Suppressor macrophage treated with lipopolysaccharide for 1 hour (primary cell): ENCODE data around the gene PRKAG2.
A peak's percentile ranks its signal among the peaks of the same experiment; 100 is the strongest.

ENCODE experiments used
- DNase-seq, 3 donors: peaks; one replicate each; pipeline ENCODE4 v3.0.0-alpha.2; 2020 to 2022

Gene PRKAG2

DNA sequence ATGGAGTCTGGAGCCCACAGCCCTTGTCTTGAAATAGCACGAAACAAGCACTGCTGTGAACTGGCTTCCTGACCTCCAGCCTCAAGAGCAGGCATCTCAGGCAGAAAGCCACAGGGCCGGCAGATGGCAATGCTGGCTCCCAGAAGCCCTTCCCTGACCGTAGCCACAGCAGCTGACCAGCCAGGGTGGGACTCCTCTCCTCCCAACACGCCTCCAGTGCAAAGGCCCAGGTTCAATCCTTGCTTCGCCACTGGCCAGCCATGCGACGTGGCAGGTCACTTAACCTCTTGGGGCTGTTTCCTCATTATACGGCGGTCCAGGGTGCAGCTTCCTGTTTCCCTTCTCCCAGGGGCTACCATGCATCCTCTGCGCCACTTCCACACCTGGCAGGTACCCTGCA lies 12.8 kb downstream of the PRKAG2 start:
- DNase-seq, result no peak

GRCh38 chr7:151863386-151864079 lies 13.4 kb downstream of the PRKAG2 start:
- peak in 1 of 3 donors; percentile 25 for DNase-seq

- DNase-seq, result no peak
Observed at GRCh38 chr7:151862606-151863381, 14.1 kb downstream of the PRKAG2 start.

GRCh38 chr7:151861881-151862280 lies 15.0 kb downstream of the PRKAG2 start:
- DNase-seq, result no peak

DNA sequence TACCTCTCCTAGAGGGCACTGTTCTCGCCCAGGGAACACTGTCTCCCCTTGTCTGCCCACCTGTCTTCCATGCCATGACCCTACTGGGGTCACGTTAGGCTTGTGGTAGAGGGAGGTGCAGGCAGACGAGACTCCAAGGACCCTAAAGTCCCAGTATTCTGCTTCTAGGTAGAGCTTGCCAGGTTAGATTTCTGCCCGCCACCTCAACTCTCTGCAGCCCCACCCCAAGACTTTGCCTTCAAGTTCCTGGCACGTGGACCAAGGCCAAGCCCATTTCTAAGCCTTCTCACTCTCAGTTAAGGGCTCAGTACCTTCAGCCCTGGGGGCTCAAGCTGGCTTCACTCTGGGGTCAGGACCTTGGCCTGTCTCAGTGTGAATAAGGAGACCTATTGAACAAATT lies 16.1 kb downstream of the PRKAG2 start:
- no peak for DNase-seq

- no peak for DNase-seq
Observed at GRCh38 chr7:151859948-151860685, 16.8 kb downstream of the PRKAG2 start.

DNA sequence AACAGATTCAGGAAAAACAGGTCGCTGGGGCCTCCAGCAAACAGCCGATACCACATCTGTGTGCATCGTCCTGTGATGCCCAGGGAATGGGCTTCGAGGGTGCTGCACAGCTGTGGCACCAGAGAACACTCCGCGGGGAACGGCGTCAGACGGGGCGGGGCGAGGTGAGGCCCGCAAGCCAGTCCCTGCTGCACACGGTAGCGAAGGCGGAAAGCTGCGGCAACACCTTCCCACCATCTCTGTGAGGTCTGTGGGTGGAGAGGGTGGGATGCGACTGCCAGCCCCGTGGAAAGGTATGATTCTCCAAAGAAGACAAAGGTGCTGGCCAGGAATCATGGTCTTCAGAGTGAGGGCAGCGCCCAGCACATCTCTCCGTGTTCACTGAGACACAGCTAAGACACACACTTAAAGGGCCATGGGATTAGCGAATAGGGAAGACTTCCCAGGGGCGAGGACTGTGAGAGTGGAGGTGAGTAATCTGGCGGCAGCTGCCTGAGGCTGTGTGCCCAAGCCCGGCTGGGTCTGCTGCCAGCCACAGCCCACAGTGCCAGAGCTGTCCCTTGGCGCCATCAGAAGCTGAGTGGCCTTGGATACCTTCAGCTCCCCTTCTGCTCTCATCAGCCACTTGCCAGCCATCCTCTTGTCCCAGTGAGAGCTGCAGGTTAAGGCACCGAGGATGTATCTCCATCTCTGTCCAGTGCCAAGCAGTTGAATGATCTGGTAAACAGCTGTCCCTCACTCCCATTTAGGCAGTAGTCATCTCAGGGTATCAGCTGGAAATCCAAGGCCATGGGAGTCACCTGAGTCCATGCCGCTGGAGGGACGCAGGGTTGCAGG lies 17.6 kb downstream of the PRKAG2 start:
- no peak for DNase-seq

DNA sequence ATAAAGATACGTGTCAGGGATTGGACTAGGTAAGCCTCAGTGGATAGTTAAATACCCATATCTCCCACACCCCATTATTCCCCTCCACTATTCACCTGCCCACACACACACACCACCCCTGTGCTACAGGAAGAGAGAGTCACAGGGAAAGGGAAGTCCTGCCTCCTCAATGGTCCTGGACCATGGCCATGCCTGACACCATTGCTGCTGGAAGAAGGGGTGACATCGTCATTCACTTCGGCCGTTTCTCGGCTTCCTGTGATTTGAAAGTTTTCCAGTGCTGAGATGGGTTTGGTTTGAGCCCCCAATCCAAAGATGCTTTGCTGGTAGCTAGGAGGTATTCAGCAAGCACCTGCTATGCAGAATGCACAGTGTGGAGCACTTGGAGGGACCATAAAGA lies 18.5 kb downstream of the PRKAG2 start:
- DNase-seq, result peak in 1 of 3 donors; percentile 14

GRCh38 chr7:151857866-151858450 lies 19.0 kb downstream of the PRKAG2 start:
- DNase-seq, result no peak

DNA sequence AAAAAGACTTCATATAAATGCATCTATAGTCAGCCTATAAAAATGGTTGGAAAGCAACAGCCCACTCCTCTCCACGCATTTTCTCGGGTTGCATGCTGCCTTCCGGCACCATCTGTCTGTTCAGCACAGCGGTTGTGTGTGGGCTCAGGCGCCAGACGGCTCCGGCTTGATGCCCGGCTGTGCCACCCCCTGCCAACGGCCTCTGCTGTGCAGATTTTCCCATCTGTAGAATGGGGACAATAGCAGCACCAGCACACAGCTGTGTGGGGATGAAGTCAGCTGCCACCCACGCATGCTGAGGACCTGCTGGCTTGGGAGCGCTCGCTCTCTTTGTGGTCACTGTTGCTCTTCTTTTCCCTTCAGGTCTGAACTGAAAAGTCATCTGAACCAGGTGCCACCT lies 19.5 kb downstream of the PRKAG2 start:
- DNase-seq, result peak in 1 of 3 donors; percentile 28

DNA sequence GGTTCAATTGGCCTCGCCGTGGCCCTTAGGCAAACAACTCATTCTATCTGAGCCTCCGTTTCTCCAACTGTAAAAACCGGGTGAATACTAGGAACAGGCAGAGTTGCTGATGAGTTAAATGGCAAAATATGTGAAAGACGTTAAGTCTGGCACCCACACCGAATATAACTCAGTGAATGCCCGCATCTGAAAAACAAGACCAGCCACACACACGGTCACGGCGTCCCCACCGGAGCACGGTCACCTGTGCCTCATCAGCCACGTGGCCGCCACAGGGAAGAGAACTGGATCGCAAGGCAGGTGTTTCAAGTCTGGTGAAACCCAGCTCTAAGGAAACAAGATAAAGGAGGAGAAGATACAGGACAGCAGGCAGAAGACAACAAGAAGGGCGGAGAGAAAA lies 20.4 kb downstream of the PRKAG2 start:
- DNase-seq, result no peak

DNA sequence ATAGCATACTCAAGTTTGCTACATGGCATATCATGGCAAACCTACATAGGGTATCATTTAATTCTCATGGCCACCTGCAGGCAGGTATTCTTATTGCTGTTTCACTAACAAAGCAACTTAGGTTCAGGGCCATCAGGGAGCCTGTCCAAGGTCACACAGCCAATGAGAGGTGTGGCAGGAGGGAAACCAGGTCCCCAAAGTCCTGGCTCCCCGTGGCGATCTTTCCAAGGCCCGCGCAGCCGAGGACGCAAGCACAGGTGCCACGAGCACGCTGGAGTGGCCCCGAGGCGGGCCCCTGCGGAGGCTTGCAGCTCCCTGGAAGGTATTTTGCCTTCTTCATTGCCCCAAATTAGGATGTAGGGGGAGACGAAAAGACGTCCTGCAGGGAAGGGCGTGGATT lies 20.8 kb downstream of the PRKAG2 start:
- DNase-seq, result no peak

DNA sequence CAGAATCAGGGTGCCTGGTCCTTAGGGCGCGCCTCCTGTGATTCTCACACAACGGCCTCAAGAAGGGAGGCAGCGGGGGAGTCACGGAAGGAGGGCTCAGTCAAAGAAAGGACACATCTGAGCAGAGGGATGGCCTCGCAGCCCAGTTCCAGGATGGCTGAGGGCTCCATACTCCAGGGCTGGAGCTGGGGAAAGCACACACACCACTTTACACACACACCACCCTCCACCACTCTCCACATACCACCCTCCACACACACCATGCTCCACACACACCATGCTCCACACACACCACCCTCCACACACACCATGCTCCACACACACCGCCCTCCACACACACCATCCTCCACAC lies 22.2 kb downstream of the PRKAG2 start:
- DNase-seq, result no peak

DNA sequence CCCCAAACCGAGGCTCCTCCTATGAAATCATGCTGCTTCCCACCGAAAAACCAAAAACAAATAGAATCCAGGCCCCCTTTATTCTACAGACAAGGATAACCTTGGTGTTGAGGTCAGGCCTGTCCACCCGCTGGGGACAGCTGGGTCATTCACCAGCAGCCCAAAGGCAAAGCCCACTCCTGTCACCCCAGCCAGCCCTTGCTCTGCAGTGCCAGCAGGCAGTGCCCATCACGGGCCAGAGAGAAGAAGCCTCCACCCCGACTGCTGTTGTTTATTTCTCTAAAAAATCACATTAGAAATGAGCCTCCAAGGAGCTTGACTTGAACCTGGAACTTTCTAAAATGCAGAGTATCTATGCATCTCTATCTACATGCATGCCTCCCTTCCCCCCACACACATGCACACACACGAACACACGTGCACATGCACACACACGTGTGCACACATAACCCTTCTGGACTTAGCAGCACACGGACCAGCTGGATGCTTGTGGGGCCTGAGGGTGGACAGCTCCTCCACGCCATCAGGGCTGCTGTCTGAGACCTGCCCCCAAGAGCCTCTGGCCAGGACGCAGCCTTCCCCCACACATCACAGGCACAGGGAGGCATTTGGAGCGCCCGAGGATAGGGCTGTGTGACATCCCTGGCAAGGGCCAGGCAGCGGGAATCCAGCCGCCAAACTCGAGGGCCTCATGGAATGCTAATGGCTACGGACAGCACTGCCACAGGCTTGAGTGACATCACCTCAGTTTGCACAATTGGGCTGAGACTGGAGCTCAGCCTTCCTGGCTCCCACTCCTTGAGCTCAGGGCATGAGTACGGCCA lies 22.8 kb downstream of the PRKAG2 start:
- DNase-seq, result peak in 1 of 3 donors; percentile 17

GRCh38 chr7:151852486-151853396 lies 24.2 kb downstream of the PRKAG2 start:
- DNase-seq, result no peak

DNA sequence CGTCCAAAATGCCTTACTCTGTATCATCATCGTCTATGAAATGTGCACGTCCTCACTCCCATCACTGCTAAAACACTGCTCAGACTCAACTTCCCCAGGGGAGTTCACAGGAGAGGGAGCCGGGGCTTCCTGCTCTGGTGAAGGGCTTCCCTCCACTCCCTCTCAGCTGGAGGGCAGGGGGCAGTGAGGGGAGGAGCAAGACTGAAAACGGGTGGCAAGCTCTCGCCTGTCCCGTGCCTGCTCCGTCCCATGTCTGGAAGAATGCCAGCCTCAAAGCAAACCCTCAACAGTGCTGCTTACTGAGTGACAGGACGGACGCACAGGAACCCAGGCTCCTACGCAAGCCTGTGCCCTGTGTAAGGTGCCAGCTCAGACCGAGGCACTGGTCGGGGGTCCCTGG lies 25.1 kb downstream of the PRKAG2 start:
- peak; percentile 55 to 69 (median 63) for DNase-seq

- DNase-seq, result peak; percentile 93 to 99 (median 98)
Observed at GRCh38 chr7:151851145-151851751, 25.7 kb downstream of the PRKAG2 start.

GRCh38 chr7:151850491-151851124 lies 26.3 kb downstream of the PRKAG2 start:
- peak; percentile 74 to 83 (median 78) for DNase-seq

GRCh38 chr7:151849879-151850260 lies 27.0 kb downstream of the PRKAG2 start:
- DNase-seq, result no peak
